Activated T-helper 9 cell treated with anti-CD3 and anti-CD28 coated beads, Interleukin-2, amount 50 U/mL, for 16 hours (primary cell): Measurements from ENCODE around the gene ZNF730.
"Not testable (repeated sequence)": the region's sequence is repeated elsewhere in the genome, so short reads cannot be mapped to it uniquely, and the experiment has no call there.

Experiments used
- DNase-seq: peaks from one replicate; pipeline ENCODE4 v3.0.0-alpha.2; 2020; ENCODE audit warnings: low read depth

The ZNF730 gene

DNA sequence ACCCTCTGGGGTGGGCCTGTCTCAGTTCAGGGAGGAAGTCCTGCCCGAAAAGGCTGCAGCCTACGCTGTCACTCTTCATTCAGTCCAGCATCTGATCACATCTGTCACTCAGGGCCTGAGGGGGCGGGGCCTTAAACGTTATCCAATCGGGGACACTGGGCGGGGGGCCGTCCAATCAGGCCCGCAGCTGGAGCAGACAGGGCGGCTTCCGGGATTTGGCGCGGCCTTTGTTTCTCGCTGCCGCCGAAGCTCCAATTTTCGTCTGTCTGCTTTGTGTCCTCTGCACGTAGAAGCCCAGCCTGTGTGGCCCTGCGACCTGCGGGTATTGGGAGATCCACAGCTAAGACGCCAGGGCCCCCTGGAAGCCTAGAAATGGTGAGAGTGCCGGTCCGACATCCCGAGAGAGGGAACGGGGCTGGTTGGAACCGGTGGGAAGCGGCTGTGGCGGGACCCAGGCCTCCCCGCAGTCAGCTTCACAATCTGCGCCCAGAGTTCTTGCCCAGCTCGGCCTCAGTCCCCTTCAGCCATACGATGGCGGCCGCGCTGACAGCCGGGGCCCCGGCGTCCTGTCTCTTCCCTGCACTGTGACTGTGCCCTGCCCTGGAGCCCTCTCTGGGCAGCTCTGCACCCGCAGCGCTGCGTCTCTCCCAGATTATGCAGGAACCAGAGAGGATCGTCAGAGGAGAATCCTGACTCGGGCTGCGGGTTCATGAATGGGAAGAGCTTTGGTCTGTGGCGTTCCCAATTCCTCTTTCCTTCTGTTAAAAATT, at the start of gene ZNF730:
TSS of gene ZNF730 (plus strand) at position 224 of the 770 bp plus-strand sequence. CDS start at position 373, 149 bp downstream.
- peak; percentile 15 for DNase-seq

DNA sequence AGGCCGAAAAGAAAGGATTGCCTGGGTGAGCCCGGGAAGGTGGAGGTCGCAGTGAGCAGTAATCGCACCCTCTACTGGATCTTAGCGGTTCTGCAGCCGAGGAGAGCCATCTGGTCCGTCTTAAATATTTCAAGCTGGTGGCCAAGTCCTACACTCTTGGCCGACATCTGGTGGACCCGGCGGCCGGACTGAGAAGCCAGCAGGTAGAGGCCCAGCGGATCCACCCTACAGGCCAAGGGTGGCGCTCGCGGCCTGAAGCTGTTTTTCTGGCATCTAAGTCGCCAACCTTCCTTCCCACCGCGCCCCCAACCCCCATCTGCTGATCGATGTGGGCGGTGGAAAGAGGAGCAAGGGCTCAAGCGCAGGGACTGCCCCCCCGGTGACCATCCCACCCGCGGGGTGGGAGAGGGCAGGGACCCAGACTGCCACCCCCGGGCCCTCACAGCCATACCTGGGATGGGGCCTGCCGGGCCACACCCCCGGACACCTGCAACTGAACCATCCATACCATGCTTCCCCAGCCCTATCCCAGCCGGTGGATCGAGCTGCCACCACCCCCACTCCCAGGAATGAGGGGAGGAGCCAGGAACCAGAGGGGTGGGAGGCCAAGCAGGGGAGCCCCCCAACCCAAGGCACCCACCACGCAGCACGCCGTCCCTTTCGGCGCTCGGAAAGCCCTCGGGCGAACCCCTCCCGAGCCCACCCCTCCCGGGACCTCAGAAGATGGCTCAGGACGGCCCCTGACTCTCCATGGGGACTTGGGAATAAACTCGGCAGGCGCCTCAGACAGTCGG, 46.3 kb upstream of the ZNF730 start:
- DNase-seq = no peak

- DNase-seq = no peak
These were observed 45.7 kb upstream of the ZNF730 start for GRCh38 chr19:23071147-23071511.

- DNase-seq = no peak
These were observed 41.6 kb upstream of the ZNF730 start for GRCh38 chr19:23075031-23075733.

GRCh38 chr19:23077776-23078175, 39.0 kb upstream of the ZNF730 start:
- not testable (repeated sequence) for DNase-seq

- no peak for DNase-seq
These were observed 23.0 kb upstream of the ZNF730 start for GRCh38 chr19:23093832-23094231.

DNA sequence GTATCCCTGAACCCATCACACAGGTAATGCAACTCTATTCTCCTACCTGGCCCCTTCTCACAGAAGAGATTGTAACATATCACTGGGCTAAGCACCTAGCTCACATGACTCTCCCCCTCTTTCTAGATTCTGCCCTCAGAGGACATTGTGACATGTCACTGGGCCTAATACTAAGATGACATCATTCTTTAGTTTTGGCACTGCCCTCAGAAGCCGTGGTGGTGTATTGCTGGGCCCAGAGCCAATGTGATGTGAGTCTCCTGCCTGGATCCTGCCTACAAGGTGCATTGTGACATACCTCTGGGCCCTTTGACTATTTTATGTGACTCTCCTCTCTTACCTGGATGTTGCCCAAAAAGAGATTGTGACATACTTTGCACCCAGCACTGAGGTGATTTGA, 21.4 kb upstream of the ZNF730 start:
- no peak for DNase-seq

GRCh38 chr19:23098286-23098685, 18.5 kb upstream of the ZNF730 start:
- DNase-seq = no peak

DNA sequence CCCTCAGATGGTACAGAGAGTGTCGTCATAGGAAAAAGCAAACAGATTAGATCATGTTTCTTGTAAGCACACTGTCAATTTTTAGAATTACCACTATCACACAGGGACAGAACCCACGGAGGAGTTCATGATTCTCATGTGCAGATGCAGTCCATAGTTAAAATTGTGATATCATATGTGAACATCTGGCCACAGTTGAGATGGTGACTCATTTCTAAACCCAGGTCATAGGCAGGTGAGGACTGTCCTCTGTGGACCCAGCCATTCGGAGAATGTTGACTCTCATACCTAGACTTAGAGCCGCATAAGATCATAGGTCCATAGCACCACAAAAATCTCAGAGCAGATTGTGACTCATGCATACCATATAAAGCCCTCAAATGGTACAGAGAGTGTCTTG, 17.8 kb upstream of the ZNF730 start:
- no peak for DNase-seq

- no peak for DNase-seq
These were observed 16.9 kb upstream of the ZNF730 start for GRCh38 chr19:23099966-23100365.

GRCh38 chr19:23101241-23101640, 15.6 kb upstream of the ZNF730 start:
- no peak for DNase-seq

DNA sequence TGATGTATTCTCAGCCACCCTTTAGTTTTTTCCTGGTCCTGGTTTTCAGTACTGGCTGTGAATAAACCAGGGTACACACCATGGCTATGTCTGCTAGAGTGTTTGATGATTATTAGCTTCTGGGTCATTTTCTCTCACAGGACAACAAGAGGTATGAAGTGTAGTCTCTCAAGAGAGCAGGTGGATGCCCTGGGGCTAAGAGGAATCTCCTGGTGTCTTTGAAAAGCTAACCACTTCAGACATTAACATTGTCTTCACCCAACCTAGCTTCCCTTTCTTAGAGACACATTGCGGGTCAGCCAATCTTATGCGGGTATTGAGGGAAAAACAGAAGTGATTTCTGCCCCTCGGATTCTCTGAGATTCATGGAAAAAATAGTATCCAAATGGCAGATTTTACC, 1.6 kb downstream of the ZNF730 start:
- DNase-seq = no peak

DNA sequence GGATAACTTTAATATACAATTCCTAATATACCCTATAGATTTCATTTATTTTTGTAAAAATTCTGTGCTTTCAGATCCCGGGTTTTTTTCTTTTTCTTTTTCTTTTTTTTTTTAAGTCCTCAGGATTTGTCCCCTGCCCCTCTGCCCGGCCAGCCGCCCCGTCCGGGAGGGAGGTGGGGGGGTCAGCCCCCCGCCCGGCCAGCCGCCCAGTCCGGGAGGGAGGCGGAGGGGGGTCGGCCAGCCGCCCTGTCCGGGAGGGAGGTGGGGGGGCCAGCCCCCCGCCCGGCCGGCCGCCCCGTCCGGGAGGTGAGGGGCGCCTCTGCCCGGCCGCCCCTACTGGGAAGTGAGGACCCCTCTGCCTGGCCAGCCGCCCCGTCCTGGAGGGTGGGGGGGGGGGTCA, 17.4 kb downstream of the ZNF730 start:
- not testable (repeated sequence) for DNase-seq

GRCh38 chr19:23145617-23146415, 29.0 kb downstream of the ZNF730 start:
- no peak for DNase-seq

DNA sequence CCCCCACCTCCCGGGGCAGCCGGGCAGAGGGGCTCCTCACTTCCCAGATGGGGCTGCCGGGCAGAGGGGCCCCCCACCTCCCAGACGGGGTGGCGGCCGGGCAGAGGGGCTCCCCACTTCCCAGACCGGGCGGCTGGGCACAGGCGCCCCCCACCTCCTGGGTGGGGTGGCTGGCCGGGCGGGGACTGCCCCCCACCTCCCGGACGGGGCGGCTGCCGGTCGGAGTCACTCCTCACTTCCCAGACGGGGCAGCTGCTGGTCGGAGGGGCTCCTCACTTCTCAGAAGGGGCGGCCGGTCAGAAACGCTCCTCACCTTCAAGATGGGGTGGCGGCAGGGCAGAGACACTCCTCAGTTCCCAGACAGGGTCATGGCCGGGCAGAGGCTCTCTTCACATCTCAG, 43.9 kb downstream of the ZNF730 start:
- DNase-seq = no peak

- not testable (repeated sequence) for DNase-seq
These were observed 51.5 kb downstream of the ZNF730 start for GRCh38 chr19:23168286-23168685.

GRCh38 chr19:23183251-23183650, 66.4 kb downstream of the ZNF730 start:
- no peak for DNase-seq

GRCh38 chr19:23190341-23190740, 73.5 kb downstream of the ZNF730 start:
- no peak for DNase-seq
